HepG2 (cell line): Measurements from ENCODE around the gene TDRD9. TPM values are rescaled to one million over a fixed set of nuclear protein-coding genes. Genes with fewer than 3 reads are reported as not detected.

Source experiments
- AFF4 ChIP-seq: sonication (generic); formaldehyde crosslinking; IDR thresholded peaks from 2 replicates; pipeline ENCODE4 v1.4.0; 2020; ENCODE audit warnings: missing genetic modification reagents
- EP300 ChIP-seq, 3 experiments: sonication (generic) in 1 of 3; formaldehyde crosslinking in 1 of 3; IDR thresholded peaks; 2 replicates each; pipeline versions ENCODE4 v1.5.1 to v1.6.1; 2011 to 2020; ENCODE audit warnings: low read depth in 2 of 3, low read length in 2 of 3, borderline replicate concordance in 1 of 3, improper control_type of control experiment in 1 of 3, mild to moderate bottlenecking in 1 of 3, missing genetic modification reagents in 1 of 3, moderate library complexity in 1 of 3
- GLMP ChIP-seq: sonication (generic); formaldehyde crosslinking; IDR thresholded peaks from 2 replicates; pipeline ENCODE4 v1.9.0; 2021; ENCODE audit warnings: missing genetic modification reagents, mild to moderate bottlenecking, borderline replicate concordance
- HINFP ChIP-seq: sonication (generic); formaldehyde crosslinking; IDR thresholded peaks from 2 replicates; pipeline ENCODE4 v1.4.0; 2020; ENCODE audit warnings: low read depth, mild to moderate bottlenecking, missing genetic modification reagents
- HMG20B ChIP-seq: conservative IDR thresholded peaks from 2 replicates; pipeline ENCODE4 v1.6.1; 2016; ENCODE audit warnings: missing genetic modification reagents, missing compliant biosample characterization
- KAT7 ChIP-seq: IDR thresholded peaks from 2 replicates; pipeline ENCODE4 v1.6.1; 2018; ENCODE audit warnings: borderline replicate concordance, missing compliant biosample characterization
- NPAS2 ChIP-seq: sonication (generic); formaldehyde crosslinking; IDR thresholded peaks from 2 replicates; pipeline ENCODE4 v1.8.0; 2022; ENCODE audit warnings: mild to moderate bottlenecking, missing genetic modification reagents, borderline replicate concordance
- PRDM10 ChIP-seq: sonication (generic); formaldehyde crosslinking; IDR thresholded peaks from 2 replicates; pipeline ENCODE4 v1.4.0; 2020; ENCODE audit warnings: low read depth, missing genetic modification reagents
- REPIN1 ChIP-seq: sonication (generic); formaldehyde crosslinking; IDR thresholded peaks from 2 replicates; pipeline ENCODE4 v1.8.0; 2022; ENCODE audit warnings: missing genetic modification reagents, low read depth, mild to moderate bottlenecking, borderline replicate concordance
- TEAD2 ChIP-seq: sonication (generic); formaldehyde crosslinking; IDR thresholded peaks from 2 replicates; pipeline ENCODE4 v1.9.0; 2021; ENCODE audit warnings: missing genetic modification reagents
- ZNF292 ChIP-seq: sonication (generic); formaldehyde crosslinking; IDR thresholded peaks from 2 replicates; pipeline ENCODE4 v1.8.1; 2022; ENCODE audit warnings: mild to moderate bottlenecking, low read depth, missing genetic modification reagents, borderline replicate concordance
- ZNF574 ChIP-seq: sonication (generic); formaldehyde crosslinking; IDR thresholded peaks from 2 replicates; pipeline ENCODE4 v1.4.0; 2020; ENCODE audit warnings: missing genetic modification reagents
- ZNF660 ChIP-seq: sonication (generic); formaldehyde crosslinking; IDR thresholded peaks from 2 replicates; pipeline ENCODE4 v1.5.1; 2020; ENCODE audit warnings: mild to moderate bottlenecking, low read depth, missing genetic modification reagents, borderline replicate concordance
- polyA plus RNA-seq, 8 experiments: library from polyadenylated mRNA; depleted of rRNA in 3 of 8; stranded (reverse) in 7 of 8; unstranded in 1 of 8; fragments of >200 nt; fragmentation: Illumina TruSeq in 4 of 8; extraction: Trizol in 4 of 8; gene quantifications; 2 replicates each; pipeline versions ENCODE4 v1.2.1 to v1.2.3, GENCODE V29; 2011 to 2016; ENCODE audit warnings: low read depth in 4 of 8, missing spikeins in 1 of 8, mixed read lengths in 1 of 8; ENCODE audit not compliant: insufficient read depth in 1 of 8
- total RNA-seq, 5 experiments: library from RNA; depleted of rRNA; stranded (reverse); fragments of >200 nt; fragmentation: Illumina TruSeq; extraction: Trizol; gene quantifications; 2 replicates each; pipeline ENCODE4 v1.2.3, GENCODE V29; 2016; ENCODE audit warnings: low read depth in 1 of 5

TDRD9 gene
- total and polyA plus RNA-seq, 2 of the 13 experiments (the other 11 are each of a cell fraction or from before 2014, with no cell fraction given): not detected

GRCh38 chr14:103879570-103880347 lies 48.5 kb upstream of the TDRD9 start (continued):
- peak; percentile 84 for TF ChIP-seq PRDM10 (CRISPR knock-in tag)
- peak; percentile 74 for TF ChIP-seq ZNF574
- TF ChIP-seq EP300 (IDR thresholded peaks at IDR 0.05; ENCODE audit: low read depth in 2 of 2, low read length in 2 of 2): peak in 1 of 2 experiments; percentile 50; a peak in 3 of 4 replicates
- TF ChIP-seq EP300 (CRISPR knock-in tag; IDR thresholded peaks at IDR 0.05; ENCODE audit: borderline replicate concordance): peak; percentile 77; the same call in 1 of the 2 replicates
- peak; percentile 92 for TF ChIP-seq KAT7 (CRISPR knock-in tag)
- no peak for TF ChIP-seq AFF4 (CRISPR knock-in tag)
- no peak for TF ChIP-seq ZNF660 (CRISPR knock-in tag)
- TF ChIP-seq REPIN1 (CRISPR knock-in tag): 0 out of 2 replicates have a peak, but pooled peaks have one; percentile 41
- TF ChIP-seq ZNF292: peak; percentile 77; the same call in 1 of the 2 replicates
- peak; percentile 61; the same call in 1 of the 2 replicates for TF ChIP-seq HMG20B (CRISPR knock-in tag)
- TF ChIP-seq NPAS2 (CRISPR knock-in tag): no peak
- TF ChIP-seq HINFP (CRISPR knock-in tag): no peak; the same call in 1 of the 2 replicates
- no peak for TF ChIP-seq TEAD2
- no peak for TF ChIP-seq GLMP (CRISPR knock-in tag)
